NOMO-1 (cell line): ENCODE data around the gene CPVL.

Experiments
- DNase-seq, 2 experiments: peaks; one replicate each; lab custom pipeline; 2025; ENCODE audit not compliant: unreplicated experiment in 2 of 2; lab: John Stamatoyannopoulos, UW

The CPVL gene

GRCh38 chr7:29146057-29146706, at the start of gene CPVL:
Gene CPVL (minus strand): TSS chr7:29146537. CDS start chr7:29121061, 25,476 bp downstream.
- DNase-seq, result peak; percentile 57 to 81

GRCh38 chr7:29194594-29195427, 48.5 kb upstream of the CPVL start, which contains the start of gene CHN2:
Gene CHN2 (plus strand): TSS chr7:29194775.
- peak; percentile 53 to 61 for DNase-seq

- DNase-seq, result no peak
Measured at GRCh38 chr7:29194206-29194593, 47.9 kb upstream of the CPVL start.

GRCh38 chr7:29193316-29194205, 47.2 kb upstream of the CPVL start:
- DNase-seq, result no peak

- no peak for DNase-seq
Measured at GRCh38 chr7:29192811-29193210, 46.5 kb upstream of the CPVL start.

GRCh38 chr7:29192323-29192722, 46.0 kb upstream of the CPVL start:
- DNase-seq, result no peak

DNA sequence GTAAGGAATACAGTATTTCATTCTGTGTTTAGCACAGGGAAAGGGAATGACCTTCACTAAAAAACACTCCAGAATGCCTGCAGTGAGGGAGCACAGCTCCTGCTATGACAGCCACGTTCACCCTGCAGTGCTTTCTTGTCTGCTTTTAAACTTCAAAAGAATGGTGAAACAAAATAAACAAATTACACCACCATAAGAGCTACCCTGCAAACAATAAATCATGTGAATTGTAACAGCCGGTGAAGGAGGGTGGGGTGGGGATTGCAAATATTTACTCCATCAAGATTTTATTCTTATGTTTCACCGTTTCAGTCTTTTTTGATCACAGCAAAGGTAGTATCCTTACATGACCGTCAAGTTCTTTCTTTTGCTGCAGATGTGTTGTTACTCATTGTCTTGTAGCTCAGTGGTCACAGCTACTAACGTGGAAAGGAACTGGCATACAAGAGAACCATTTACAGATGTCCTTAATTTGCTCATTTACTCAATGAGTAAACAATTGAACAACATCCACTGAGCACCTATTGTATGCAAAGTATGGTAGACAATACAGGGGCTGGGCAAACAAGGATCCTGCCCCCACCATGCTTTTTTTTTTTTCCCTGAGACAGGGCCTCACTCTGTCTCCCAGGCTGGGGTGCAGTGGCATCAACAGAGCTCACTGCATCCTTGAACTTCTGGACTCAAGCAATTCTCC, 44.2 kb upstream of the CPVL start:
- no peak for DNase-seq

DNA sequence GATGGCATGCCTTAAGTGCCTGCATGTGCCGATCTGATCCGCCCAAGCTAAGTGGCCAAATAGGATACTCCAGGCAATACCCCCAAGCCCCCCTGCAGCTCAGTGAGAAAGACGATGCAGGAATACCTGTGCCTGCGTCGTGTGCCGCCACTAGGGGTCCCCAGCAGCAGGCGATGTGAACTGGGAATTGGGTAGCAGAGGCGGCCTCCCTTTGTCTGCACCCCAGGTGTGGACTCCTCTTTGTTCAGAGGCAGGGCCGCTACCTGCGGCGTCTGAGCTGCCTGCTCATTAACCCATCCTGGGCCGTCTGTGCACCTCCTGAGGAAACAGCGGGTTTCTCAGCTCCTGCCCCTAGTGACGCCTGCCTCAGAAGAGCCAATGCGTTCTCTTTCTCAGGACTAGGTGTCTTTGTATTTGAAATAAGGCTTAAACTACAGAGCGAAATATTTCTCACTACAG, 43.4 kb upstream of the CPVL start:
- peak; percentile 10 to 13 for DNase-seq

DNA sequence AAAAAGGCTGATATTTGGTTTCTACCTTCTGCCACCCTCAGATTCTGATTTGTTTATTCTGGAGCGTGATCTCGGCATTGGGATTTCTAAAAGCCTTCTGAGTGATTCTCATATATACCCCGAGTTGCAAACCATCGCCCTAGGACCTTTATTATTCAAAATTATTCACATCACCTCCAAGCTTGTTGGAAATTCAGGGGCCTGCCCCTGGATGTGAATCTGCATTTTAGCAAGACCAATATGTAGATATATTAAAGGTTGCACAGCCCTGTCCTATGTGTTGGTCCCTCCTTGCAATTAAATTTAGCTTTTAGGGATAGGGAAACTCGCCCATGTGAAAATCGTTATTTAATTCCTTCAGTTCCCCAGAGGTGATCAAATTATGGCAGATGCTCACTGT, 39.3 kb upstream of the CPVL start:
- no peak for DNase-seq

- no peak for DNase-seq
Measured at GRCh38 chr7:29184599-29184998, 38.3 kb upstream of the CPVL start.

DNA sequence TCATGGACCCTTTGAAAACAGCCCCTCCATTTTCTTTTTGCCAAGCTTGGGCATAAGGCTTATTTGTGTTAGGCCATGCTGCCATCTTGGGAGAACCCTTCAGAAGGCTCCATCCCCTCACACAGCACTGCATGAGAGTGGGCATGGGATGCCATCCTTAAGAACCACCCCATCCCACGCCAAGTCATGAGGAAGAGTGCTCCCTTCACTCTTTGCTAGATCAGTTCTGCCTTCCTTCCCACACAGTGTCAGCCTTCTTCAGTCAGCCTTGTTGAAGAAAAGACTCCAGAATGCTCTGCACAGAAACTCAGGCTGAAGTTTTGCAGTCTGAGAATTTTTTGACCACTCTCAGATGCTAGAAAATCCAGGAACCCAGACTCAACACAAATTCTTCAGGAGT, 32.8 kb upstream of the CPVL start:
- no peak for DNase-seq

DNA sequence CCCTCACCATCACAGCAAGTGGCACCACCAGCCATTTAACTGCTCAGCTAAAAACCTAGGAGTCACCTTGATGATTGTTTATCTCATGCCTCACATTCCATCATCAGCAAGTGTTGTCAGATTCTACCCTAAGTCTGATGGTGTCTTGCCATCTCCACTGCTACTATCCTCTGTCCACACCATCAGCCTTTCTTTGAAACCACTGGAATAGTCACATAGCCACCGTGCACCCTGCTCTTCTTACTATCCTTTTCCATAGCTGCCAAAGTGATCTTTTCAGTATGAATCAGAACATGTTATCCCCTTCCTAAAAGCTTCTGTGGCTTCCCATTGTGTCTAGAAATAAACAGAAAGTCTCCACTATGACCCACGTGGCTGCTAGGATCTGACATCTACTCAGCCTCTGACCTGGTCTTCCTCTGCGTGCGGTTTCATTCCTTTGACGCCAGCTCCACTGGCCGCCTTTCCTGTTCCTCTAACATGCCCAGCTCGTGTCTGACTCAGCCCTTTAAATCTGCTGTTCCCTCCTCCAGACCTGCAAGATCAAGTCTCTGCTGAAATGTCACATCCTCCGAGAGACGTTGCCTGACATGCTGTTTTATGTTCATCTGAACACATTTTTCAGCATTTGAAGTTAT, 31.7 kb upstream of the CPVL start:
- peak; percentile 55 to 84 for DNase-seq

GRCh38 chr7:29173458-29173857, 27.1 kb upstream of the CPVL start:
- DNase-seq, result no peak

DNA sequence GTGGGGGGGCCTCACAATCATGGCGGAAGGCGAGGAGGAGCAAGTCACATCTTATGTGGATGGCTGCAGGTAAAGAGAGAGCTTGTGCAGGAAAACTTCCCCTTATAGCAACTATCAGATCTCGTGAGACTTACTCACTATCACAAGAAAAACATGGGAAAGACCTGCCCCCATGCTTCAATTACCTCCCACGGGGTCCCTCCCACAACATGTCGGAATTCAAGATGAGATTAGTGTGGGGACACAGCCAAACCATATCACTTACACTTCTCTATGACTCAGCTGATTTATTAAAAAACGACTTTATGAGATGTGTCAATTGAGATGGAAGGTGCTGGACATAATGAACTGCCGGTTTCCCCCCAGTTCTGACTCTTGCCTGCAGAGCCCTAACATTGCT, 24.4 kb upstream of the CPVL start:
- DNase-seq, result no peak

DNA sequence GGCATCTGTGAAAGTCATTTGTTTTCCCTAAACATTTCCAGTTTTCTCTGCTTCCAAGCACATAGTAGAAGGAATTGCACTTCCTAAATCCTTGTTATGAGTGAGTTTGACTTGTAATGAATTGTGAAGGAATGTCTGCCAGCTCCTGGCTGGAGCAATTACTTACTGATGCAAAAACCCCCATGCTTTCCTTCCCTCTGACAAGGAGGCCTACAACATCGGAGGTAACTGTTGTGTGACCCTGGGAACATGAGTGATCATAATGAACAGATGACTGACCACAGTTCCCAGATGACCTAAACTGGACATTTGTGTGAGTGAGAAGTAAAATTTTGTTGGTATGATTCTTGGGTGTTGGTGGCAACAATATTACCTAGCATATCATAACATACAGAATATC, 21.4 kb upstream of the CPVL start:
- no peak for DNase-seq

DNA sequence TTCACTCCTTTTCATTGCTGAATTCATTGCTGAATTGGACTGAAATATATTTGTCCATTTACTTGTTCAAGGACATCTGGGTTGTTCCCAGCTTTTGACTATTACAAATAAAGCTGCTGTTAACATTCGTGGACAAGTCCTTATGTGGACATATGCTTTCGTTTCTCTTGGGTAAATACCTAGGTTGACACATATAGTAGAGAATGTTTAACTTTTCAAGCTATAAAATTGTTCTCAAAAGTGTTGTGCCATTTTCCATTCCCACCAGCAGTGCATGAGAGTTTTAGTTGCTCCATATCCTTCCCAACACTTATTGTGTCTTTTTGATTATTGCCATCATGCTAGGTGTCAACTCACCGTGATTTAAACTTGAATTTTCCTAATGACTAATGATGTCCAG, 17.5 kb upstream of the CPVL start:
- no peak for DNase-seq

DNA sequence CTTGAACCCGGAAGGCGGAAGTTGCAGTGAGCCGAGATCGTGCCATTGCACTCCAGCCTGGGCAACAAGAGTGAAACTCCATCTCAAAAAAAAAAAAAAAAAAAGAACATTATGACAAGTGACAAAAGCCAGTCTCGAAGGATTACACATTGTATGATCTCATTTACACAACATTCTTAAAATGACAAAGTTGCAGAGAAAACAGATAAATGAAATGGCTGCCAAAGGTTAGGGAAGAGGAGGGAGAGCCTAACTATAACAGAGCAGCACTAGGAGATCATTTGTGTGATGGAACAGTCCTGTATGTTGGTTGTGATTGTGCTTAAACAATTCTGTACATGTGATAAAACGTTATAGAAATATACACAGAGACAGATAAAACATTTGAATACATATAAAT, 16.2 kb upstream of the CPVL start:
- no peak for DNase-seq

DNA sequence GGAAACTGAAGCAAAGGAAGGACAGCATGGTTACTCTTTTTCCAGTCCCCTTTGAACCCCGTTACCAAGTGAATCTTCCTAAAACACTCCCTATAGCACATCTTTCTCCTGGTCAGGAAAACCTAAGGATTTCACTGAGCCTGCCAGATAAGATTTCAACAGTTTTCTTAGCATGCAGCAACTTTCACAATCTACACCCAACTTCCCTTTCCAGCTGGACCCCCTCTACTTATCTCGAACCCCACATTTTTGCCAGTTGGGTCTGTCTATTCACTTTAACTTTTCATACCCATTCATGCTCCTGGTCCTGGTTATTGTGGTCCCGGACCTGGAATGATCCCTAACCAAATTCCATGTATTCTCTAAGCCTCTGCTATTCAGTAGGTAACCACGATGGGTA, 14.9 kb upstream of the CPVL start:
- no peak for DNase-seq

- no peak for DNase-seq
Measured at GRCh38 chr7:29160080-29160479, 13.7 kb upstream of the CPVL start.

GRCh38 chr7:29158795-29159423, 12.6 kb upstream of the CPVL start:
- DNase-seq, result no peak
